GM12874 (cell line): ENCODE measurements around the gene KDM4E.
"Not testable (repeated sequence)": the region's sequence is repeated elsewhere in the genome, so short reads cannot be mapped to it uniquely, and the experiment has no call there.

Source experiments
- CTCF ChIP-seq: IDR thresholded peaks from 2 replicates; pipeline ENCODE4 v1.5.1; 2011; ENCODE audit warnings: low read depth, mild to moderate bottlenecking, control low read depth, low read length, moderate library complexity; ENCODE audit not compliant: insufficient read depth

The KDM4E gene

DNA sequence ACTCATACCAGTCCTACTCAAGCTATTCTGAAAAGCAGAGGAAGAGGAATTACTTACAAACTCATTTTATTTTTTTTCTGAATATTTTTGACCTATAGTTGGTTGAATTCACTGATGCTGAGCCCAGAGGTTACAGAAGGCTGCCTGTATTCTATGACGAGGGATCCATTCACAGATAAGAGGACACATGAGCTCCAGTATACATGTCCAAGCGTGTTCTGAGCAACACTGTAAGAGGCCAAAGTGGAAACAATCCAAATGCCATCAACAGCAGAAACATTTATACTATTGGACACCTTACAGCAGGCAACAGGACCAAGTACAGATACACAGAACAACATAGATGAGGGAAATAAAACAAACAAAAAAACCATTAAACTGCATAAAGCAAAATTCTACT is 10.3 kb downstream of the KDM4E start:
- TF ChIP-seq CTCF = no peak

GRCh38 chr11:95042239-95042638 is 17.2 kb downstream of the KDM4E start:
- TF ChIP-seq CTCF = no peak

GRCh38 chr11:95042906-95043305 is 17.8 kb downstream of the KDM4E start:
- no peak for TF ChIP-seq CTCF

DNA sequence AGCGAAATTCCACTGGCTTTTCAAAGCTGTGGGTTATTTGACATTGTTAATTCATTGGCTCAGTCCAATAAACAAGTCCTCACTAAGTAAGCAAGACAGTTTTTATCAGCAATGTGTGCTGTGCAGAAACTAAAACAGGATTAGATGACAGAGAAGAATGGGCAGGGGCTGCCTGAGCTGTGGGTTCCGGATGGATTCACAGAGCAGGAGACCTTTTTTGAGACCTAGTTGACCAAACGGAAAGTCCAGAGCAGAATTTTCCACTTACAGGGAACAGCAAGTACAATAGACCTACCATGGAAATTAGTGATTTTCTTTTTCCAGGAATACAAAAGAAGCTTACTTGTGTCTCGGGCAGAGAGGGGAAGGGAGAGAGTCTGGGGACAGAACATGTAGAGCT is 19.0 kb downstream of the KDM4E start:
- TF ChIP-seq CTCF = no peak

DNA sequence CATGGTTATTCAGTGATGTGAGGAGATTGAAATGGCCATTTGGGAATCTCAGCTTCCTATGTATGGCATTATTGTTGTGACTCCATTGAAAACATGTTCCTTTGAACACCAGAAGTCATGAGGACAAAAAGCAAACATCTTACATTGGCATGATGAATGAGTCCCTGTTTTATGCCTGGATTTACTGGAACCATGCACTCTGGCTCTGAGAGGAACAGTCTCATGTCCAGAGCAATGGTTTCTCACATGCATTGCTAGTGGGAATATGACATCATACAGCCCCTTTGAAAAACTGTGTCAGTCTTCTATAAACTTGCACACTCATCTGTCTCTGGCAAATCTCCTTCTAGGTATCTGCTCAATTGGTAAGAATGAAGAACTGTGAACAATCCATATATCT is 20.8 kb downstream of the KDM4E start:
- TF ChIP-seq CTCF = no peak

DNA sequence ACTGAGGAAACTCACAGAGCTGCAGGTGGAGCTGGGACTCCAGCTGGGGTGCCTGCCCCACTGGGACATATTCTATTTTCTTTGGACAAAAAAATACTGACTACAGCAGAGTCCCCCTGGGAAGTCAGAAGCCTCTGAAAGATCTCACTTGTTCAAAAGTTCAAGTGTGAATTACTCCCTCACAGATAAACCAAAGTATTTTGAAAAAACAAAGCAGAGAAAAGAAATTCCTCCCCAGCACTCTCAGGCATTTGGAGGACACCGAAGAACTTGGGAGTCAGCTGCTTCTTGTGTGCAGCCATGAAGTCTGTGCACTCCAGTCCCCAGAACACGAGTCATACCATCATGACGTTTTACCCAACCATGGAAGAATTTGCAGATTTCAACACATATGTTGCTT is 24.1 kb downstream of the KDM4E start, which contains the start of gene KDM4F:
KDM4F (plus strand) TSS at position 301 of the 400 bp plus-strand sequence.
- TF ChIP-seq CTCF = not testable (repeated sequence)

- no peak for TF ChIP-seq CTCF
Measured at GRCh38 chr11:95050595-95051202, 25.6 kb downstream of the KDM4E start.

DNA sequence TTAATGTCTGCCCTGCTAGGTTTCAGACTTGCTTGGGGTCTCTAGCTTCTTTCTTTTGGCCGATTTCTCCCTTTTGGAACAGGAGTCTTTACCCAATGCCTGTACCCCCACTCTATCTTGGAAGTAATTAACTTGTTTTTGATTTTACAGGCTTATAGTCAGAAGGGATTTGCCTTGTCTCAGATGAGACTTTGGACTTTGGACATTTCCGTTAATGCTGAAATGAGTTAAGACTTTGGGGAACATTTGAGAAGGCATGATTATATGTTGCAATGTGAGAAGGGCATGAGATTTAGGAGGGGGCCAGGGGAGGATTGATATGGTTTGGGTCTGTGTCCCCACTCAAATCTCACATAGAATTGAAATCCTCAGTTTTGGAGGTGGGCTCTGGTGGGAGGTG is 29.3 kb downstream of the KDM4E start:
- no peak for TF ChIP-seq CTCF
